Gastrocnemius medialis (tissue), 4 donors: ENCODE measurements around the gene PRKACG. TPM values are rescaled to one million over a fixed set of nuclear protein-coding genes. Genes with fewer than 3 reads are reported as not detected.

Experiments used
- ATAC-seq, 2 donors: fragments of 150-250 bp; one replicate each; pipeline ENCODE4 v1.9.1; 2016
- DNase-seq, 2 donors: peaks; one replicate each; pipeline ENCODE4 v3.0.0-alpha.2; 2019
- H3K27ac ChIP-seq, 4 donors: fragments of 200-600 bp; sonication (generic); 1 replicate in 1 of 4; 2 replicates in 3 of 4; pipeline ENCODE4 v1.5.1; 2016 to 2018; ENCODE audit warnings: mild to moderate bottlenecking in 2 of 4, moderate library complexity in 1 of 4
- H3K27me3 ChIP-seq, 3 donors: fragments of 200-600 bp; sonication (generic) in 2 of 3; 1 replicate in 1 of 3; 2 replicates in 2 of 3; pipeline versions ENCODE4 v1.5.1 to v1.6.0; 2016 to 2019; ENCODE audit warnings: mild to moderate bottlenecking in 1 of 3, moderate library complexity in 1 of 3
- H3K36me3 ChIP-seq, 2 donors: fragments of 200-600 bp; sonication (generic) in 1 of 2; one replicate each; pipeline ENCODE4 v1.5.1; 2017 to 2018
- H3K4me1 ChIP-seq, 2 donors: fragments of 200-600 bp; sonication (generic) in 1 of 2; one replicate each; pipeline ENCODE4 v1.5.1; 2016 to 2017; ENCODE audit warnings: mild to moderate bottlenecking in 2 of 2
- H3K4me3 ChIP-seq, 4 donors: fragments of 200-600 bp; sonication (generic) in 3 of 4; 1 replicate in 1 of 4; 2 replicates in 3 of 4; pipeline ENCODE4 v1.5.1; 2016 to 2019; ENCODE audit warnings: mild to moderate bottlenecking in 2 of 4
- H3K9me3 ChIP-seq, 3 donors: fragments of 200-600 bp; sonication (generic) in 2 of 3; 1 replicate in 1 of 3; 2 replicates in 2 of 3; pipeline ENCODE4 v1.5.1; 2016 to 2019
- POLR2A ChIP-seq, 2 donors: fragments of 450-650 bp; IDR thresholded peaks; one replicate each; pipeline ENCODE4 v1.6.1; 2017; ENCODE audit warnings: antibody characterized with exemption in 2 of 2, mild to moderate bottlenecking in 2 of 2, moderate library complexity in 2 of 2
- in situ Hi-C, 4 donors: fragments of 200-750 bp; cut with MboI; loops; one replicate each; pipeline versions ENCODE4 v1.15.0 to v1.8.0; 2017; ENCODE audit warnings: low sequenced_read_pairs in 4 of 4
- intact Hi-C: fragments of 100-400 bp; cut with DNase I; formaldehyde crosslinking; loops from one replicate; pipeline ENCODE4 v1.15.1; 2023; ENCODE audit warnings: low total_unique reads
- total RNA-seq, 4 donors: library from RNA; depleted of rRNA; stranded (reverse); fragments of >200 nt; gene quantifications; one replicate each; pipeline versions ENCODE4 v1.1.0 to v1.2.3, GENCODE V29; 2016
- TF ChIP-seq, protein P1 (sequence below), 5 experiments: fragments of 450-650 bp in 3 of 5; fragments of 200-600 bp in 2 of 5; sonication (generic) in 2 of 5; IDR thresholded peaks in 4 of 5; conservative IDR thresholded peaks in 1 of 5; 1 replicate in 4 of 5; 2 replicates in 1 of 5; pipeline ENCODE4 v1.5.1; 2016 to 2019; ENCODE audit warnings: antibody characterized with exemption in 5 of 5, mild to moderate bottlenecking in 3 of 5, moderate library complexity in 3 of 5

Gene PRKACG
- total RNA-seq, 4 donors from 2014 or later: not detected

- H3K4me1 ChIP-seq: peaks cover 10 to 11% of the 10 kb centered on the region in 2 donors
- H3K27me3 ChIP-seq: no peaks in the 10 kb centered on the region
- H3K36me3 ChIP-seq: peaks cover 0 to 32% of the 10 kb centered on the region in 2 donors
- DNase-seq (no peak), ATAC-seq (no peak)
- no peak overlapping the region for H3K4me3 ChIP-seq
- no peak overlapping the region for H3K27ac ChIP-seq
- in situ Hi-C loops: no loop called here
- TF ChIP-seq POLR2A (IDR thresholded peaks at IDR 0.05): no peak
- TF ChIP-seq, protein P1, sequence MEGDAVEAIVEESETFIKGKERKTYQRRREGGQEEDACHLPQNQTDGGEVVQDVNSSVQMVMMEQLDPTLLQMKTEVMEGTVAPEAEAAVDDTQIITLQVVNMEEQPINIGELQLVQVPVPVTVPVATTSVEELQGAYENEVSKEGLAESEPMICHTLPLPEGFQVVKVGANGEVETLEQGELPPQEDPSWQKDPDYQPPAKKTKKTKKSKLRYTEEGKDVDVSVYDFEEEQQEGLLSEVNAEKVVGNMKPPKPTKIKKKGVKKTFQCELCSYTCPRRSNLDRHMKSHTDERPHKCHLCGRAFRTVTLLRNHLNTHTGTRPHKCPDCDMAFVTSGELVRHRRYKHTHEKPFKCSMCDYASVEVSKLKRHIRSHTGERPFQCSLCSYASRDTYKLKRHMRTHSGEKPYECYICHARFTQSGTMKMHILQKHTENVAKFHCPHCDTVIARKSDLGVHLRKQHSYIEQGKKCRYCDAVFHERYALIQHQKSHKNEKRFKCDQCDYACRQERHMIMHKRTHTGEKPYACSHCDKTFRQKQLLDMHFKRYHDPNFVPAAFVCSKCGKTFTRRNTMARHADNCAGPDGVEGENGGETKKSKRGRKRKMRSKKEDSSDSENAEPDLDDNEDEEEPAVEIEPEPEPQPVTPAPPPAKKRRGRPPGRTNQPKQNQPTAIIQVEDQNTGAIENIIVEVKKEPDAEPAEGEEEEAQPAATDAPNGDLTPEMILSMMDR (IDR thresholded peaks at IDR 0.05 in 4 of 5, conservative IDR thresholded peaks at IDR 0.05 in 1 of 5): no peak
- intact Hi-C loops: no loop called here
- H3K9me3 ChIP-seq: no peaks in the 10 kb centered on the region
These were observed 32.8 kb upstream of the PRKACG start for GRCh38 chr9:69046723-69047122.

DNA sequence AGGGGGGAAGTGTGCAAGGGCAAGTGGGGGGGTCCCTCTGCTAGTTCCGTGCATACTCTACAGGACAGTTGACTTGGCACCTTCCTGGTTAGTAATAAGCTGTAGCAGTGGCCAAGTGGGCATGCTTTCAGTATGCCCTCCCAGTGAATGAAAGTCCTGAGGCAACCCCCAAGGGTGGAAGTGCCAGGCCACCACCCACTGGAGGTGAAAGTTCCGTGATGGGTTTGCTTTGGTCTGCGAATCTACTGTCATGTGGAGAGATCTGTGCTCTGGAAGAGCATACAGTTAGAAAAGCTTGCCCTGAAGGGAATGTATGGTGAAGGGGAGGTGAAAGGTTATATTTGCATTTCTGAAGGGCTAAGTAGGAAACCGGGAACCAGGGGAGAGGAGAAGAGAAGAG lies 31.9 kb upstream of the PRKACG start:
- H3K27ac ChIP-seq: no peak overlapping the region

GRCh38 chr9:69044240-69045219 lies 30.6 kb upstream of the PRKACG start:
- intact Hi-C loops: no loop called here
- Histone ChIP-seq H3K27ac (no peak overlapping the region), H3K36me3 (peaks cover 0 to 27% of the 10 kb centered on the region in 2 donors), H3K4me3 (no peak overlapping the region), H3K9me3 (no peaks in the 10 kb centered on the region), H3K4me1 (peaks cover 10 to 11% of the 10 kb centered on the region in 2 donors), H3K27me3 (no peaks in the 10 kb centered on the region)
- in situ Hi-C loops: no loop called here
- no peak for ATAC-seq
- no peak for DNase-seq
- TF ChIP-seq, protein P1 (IDR thresholded peaks at IDR 0.05 in 4 of 5, conservative IDR thresholded peaks at IDR 0.05 in 1 of 5): no peak
- no peak for TF ChIP-seq POLR2A (IDR thresholded peaks at IDR 0.05)

More for the DNA sequence above, 31.9 kb upstream of the PRKACG start:
- no peak overlapping the region for H3K4me3 ChIP-seq
- intact Hi-C loops: no loop called here
- no peaks in the 10 kb centered on the region for H3K9me3 ChIP-seq
- H3K4me1 ChIP-seq: peaks cover 10 to 11% of the 10 kb centered on the region in 2 donors
- ATAC-seq (no peak), DNase-seq (no peak)
- no peaks in the 10 kb centered on the region for H3K27me3 ChIP-seq
- TF ChIP-seq, protein P1 (IDR thresholded peaks at IDR 0.05 in 4 of 5, conservative IDR thresholded peaks at IDR 0.05 in 1 of 5): no peak
- no peak for TF ChIP-seq POLR2A (IDR thresholded peaks at IDR 0.05)
- in situ Hi-C loops: no loop called here
- peaks cover 0 to 32% of the 10 kb centered on the region in 2 donors for H3K36me3 ChIP-seq

GRCh38 chr9:69040646-69041045 lies 26.7 kb upstream of the PRKACG start:
- H3K27me3 ChIP-seq: no peaks in the 10 kb centered on the region
- no peaks in the 10 kb centered on the region for H3K36me3 ChIP-seq
- no peaks in the 10 kb centered on the region for H3K9me3 ChIP-seq
- H3K4me1 ChIP-seq: peaks cover 11 to 16% of the 10 kb centered on the region in 2 donors
- no peak overlapping the region for H3K4me3 ChIP-seq
- in situ Hi-C loops: no loop called here
- ATAC-seq (no peak), DNase-seq (no peak)
- no peak overlapping the region for H3K27ac ChIP-seq
- intact Hi-C loops: no loop called here
- TF ChIP-seq, protein P1 (IDR thresholded peaks at IDR 0.05 in 4 of 5, conservative IDR thresholded peaks at IDR 0.05 in 1 of 5): no peak
- no peak for TF ChIP-seq POLR2A (IDR thresholded peaks at IDR 0.05)
